Uterus (tissue), 4 donors: Measurements from ENCODE around the gene GABRR1. TPM values are rescaled to one million over a fixed set of nuclear protein-coding genes. Genes with fewer than 3 reads are reported as not detected.

Experiments
- DNase-seq, 2 donors: peaks; one replicate each; pipeline ENCODE4 v3.0.0-alpha.2; 2019 to 2020
- H3K27ac ChIP-seq, 2 donors: fragments of 200-600 bp; sonication (generic); 1 replicate in 1 of 2; 2 replicates in 1 of 2; pipeline ENCODE4 v1.5.1; 2016 to 2018
- H3K27me3 ChIP-seq, 2 donors: fragments of 200-600 bp; sonication (generic); one replicate each; pipeline ENCODE4 v1.5.1; 2018 to 2019; ENCODE audit warnings: control low read depth in 1 of 2
- H3K36me3 ChIP-seq, 2 donors: fragments of 200-600 bp; sonication (generic); one replicate each; pipeline ENCODE4 v1.5.1; 2019; ENCODE audit warnings: control low read depth in 1 of 2
- H3K4me1 ChIP-seq, 2 donors: fragments of 200-600 bp; sonication (generic); one replicate each; pipeline ENCODE4 v1.5.1; 2018 to 2019; ENCODE audit warnings: control low read depth in 1 of 2
- H3K4me3 ChIP-seq, 2 donors: fragments of 200-600 bp; sonication (generic); 1 replicate in 1 of 2; 2 replicates in 1 of 2; pipeline ENCODE4 v1.5.1; 2018 to 2019; ENCODE audit warnings: mild to moderate bottlenecking in 1 of 2
- H3K9me3 ChIP-seq, 2 donors: fragments of 200-600 bp; sonication (generic); one replicate each; pipeline ENCODE4 v1.5.1; 2019; ENCODE audit warnings: control low read depth in 1 of 2
- POLR2A ChIP-seq, 2 donors: fragments of 450-650 bp; IDR thresholded peaks; one replicate each; pipeline ENCODE4 v1.6.1; 2016; ENCODE audit warnings: antibody characterized with exemption in 2 of 2, mild to moderate bottlenecking in 1 of 2, moderate library complexity in 1 of 2
- intact Hi-C: fragments of 100-400 bp; cut with DNase I; formaldehyde crosslinking; loops from one replicate; pipeline ENCODE4 v1.15.1; 2023; ENCODE audit warnings: low total_unique reads
- total RNA-seq, 4 donors: library from RNA; depleted of rRNA in 3 of 4; stranded (reverse); fragments of >200 nt in 3 of 4; gene quantifications; one replicate each; pipeline versions ENCODE4 v1.1.0 to v1.2.4, GENCODE V29; 2014 to 2023
- TF ChIP-seq, protein P1 (sequence below), 4 experiments: fragments of 200-600 bp in 2 of 4; fragments of 450-650 bp in 2 of 4; sonication (generic) in 2 of 4; IDR thresholded peaks; one replicate each; pipeline ENCODE4 v1.5.1; 2016 to 2019; ENCODE audit warnings: antibody characterized with exemption in 4 of 4, mild to moderate bottlenecking in 2 of 4, moderate library complexity in 1 of 4
- donor health status: DM: yes; HTN: yes; CAD: no.

The GABRR1 gene
- total RNA-seq = under 1 TPM in 1 of 4 donors, not detected in 3; 0.69 TPM

- H3K36me3 ChIP-seq = no peaks in the 10 kb centered on the region
- intact Hi-C loops = no loop called here
- no peaks in the 10 kb centered on the region for H3K27me3 ChIP-seq
- no peak within 1 kb of the TSS for H3K27ac ChIP-seq
- no peak for DNase-seq
- H3K9me3 ChIP-seq = no peaks in the 10 kb centered on the region
- no peaks in the 10 kb centered on the region for H3K4me1 ChIP-seq
- no peak within 1 kb of the TSS for H3K4me3 ChIP-seq
- TF ChIP-seq, protein P1, sequence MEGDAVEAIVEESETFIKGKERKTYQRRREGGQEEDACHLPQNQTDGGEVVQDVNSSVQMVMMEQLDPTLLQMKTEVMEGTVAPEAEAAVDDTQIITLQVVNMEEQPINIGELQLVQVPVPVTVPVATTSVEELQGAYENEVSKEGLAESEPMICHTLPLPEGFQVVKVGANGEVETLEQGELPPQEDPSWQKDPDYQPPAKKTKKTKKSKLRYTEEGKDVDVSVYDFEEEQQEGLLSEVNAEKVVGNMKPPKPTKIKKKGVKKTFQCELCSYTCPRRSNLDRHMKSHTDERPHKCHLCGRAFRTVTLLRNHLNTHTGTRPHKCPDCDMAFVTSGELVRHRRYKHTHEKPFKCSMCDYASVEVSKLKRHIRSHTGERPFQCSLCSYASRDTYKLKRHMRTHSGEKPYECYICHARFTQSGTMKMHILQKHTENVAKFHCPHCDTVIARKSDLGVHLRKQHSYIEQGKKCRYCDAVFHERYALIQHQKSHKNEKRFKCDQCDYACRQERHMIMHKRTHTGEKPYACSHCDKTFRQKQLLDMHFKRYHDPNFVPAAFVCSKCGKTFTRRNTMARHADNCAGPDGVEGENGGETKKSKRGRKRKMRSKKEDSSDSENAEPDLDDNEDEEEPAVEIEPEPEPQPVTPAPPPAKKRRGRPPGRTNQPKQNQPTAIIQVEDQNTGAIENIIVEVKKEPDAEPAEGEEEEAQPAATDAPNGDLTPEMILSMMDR (IDR thresholded peaks at IDR 0.05) = no peak
- TF ChIP-seq POLR2A (IDR thresholded peaks at IDR 0.05) = no peak
These were observed at the start of gene GABRR1 for GRCh38 chr6:89217299-89217910. GABRR1 (minus strand) TSS chr6:89217358; CDS start chr6:89217322, 36 bp downstream.

DNA sequence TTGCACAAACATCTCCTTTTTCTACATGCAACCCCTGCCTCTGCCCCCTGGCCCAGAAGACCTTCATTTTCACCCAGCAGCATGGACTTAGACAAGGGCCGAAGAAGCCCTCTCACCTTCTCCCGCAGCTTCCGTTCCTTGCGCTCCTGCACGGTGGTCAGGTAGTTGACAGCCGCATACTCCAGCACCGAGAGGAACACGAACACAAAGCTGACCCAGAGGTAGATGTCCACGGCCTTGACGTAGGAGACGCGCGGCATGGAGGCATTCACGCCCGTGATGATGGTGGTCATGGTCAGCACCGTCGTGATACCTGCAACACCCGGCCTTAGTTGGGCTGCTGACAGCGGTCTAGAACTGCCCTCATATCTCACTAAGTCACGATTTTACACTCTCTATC is 47.1 kb upstream of the GABRR1 start:
- Histone ChIP-seq H3K27me3 (no peaks in the 10 kb centered on the region), H3K27ac (no peak overlapping the region), H3K4me1 (no peaks in the 10 kb centered on the region), H3K4me3 (no peak overlapping the region), H3K36me3 (no peaks in the 10 kb centered on the region), H3K9me3 (no peaks in the 10 kb centered on the region)
- TF ChIP-seq, protein P1 (IDR thresholded peaks at IDR 0.05) = no peak
- TF ChIP-seq POLR2A (IDR thresholded peaks at IDR 0.05) = no peak
- intact Hi-C loops = no loop called here
- no peak for DNase-seq

DNA sequence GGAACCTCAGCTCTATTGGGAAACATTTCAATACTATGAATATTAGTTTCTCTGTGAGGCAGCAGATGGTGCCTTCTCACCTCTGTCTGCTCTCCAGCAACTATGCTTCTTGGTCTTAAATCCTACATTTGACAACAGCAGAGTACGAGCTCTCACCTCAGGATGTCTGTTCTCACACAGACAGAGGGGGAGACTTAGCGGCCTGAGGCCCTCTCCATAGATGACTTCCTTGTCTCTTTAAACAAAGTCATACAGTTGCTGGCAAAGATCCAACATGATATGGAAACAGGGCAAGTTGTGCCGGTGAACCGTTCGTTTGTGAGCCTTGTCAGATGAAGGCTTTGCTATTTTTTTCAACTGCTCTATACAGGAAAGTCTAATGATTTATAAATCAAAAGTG is 43.7 kb upstream of the GABRR1 start:
- H3K27ac ChIP-seq = no peak overlapping the region
- TF ChIP-seq, protein P1 (IDR thresholded peaks at IDR 0.05) = no peak
- no peak for TF ChIP-seq POLR2A (IDR thresholded peaks at IDR 0.05)
- intact Hi-C loops = no loop called here

DNA sequence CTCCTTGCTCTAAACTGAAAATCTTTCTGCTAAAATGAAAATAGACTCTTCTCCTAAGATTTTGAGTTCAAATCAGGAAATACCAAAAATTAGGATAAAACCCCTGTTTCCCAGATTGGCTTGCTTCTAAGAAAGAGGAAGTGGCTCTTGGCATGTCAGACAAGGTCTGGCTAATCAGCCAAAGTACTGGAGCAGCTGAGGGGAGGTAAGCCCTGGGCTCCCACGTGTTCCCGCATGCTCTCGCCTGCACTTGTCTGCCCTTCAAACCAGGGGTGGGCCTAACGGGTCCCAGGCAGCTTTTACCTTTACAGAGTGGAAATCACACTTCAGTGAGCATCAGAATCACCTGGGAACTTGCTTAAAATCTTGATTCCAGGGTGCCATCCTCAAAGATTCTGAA is 43.2 kb upstream of the GABRR1 start:
- no peaks in the 10 kb centered on the region for H3K4me1 ChIP-seq
- H3K9me3 ChIP-seq = no peaks in the 10 kb centered on the region
- no peaks in the 10 kb centered on the region for H3K27me3 ChIP-seq
- no peaks in the 10 kb centered on the region for H3K36me3 ChIP-seq
- H3K4me3 ChIP-seq = no peak overlapping the region
- no peak for DNase-seq
- TF ChIP-seq POLR2A (IDR thresholded peaks at IDR 0.05) = no peak
- TF ChIP-seq, protein P1 (IDR thresholded peaks at IDR 0.05) = no peak
- intact Hi-C loops = no loop called here
- no peak overlapping the region for H3K27ac ChIP-seq

More for the DNA sequence above, 43.7 kb upstream of the GABRR1 start:
- Histone ChIP-seq H3K9me3 (no peaks in the 10 kb centered on the region), H3K27me3 (no peaks in the 10 kb centered on the region), H3K4me1 (no peaks in the 10 kb centered on the region), H3K36me3 (no peaks in the 10 kb centered on the region), H3K4me3 (no peak overlapping the region)
- DNase-seq = no peak

DNA sequence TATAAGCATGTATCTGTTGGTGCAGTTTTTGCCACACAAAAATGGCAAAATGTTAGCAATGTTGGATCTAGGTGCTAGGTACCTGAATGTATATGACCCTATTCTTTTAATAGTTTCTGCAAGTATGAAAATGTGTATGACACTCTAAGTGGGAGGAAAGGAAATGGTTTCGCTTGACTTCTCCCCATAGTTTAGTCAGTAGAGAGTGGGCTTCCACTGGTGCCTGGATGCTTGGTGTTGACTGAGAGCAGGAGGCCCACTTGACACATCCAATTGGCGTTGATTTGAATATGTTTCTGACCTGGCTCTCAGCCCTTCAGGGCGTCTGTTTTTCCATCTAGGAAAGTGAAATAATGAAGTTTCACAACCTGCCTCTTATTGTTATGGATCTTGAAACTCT is 41.8 kb upstream of the GABRR1 start:
- no peak for DNase-seq
- no peak overlapping the region for H3K4me3 ChIP-seq
- no peak overlapping the region for H3K27ac ChIP-seq
- H3K9me3 ChIP-seq = no peaks in the 10 kb centered on the region
- intact Hi-C loops = no loop called here
- no peak for TF ChIP-seq POLR2A (IDR thresholded peaks at IDR 0.05)
- TF ChIP-seq, protein P1 (IDR thresholded peaks at IDR 0.05) = no peak
- H3K4me1 ChIP-seq = no peaks in the 10 kb centered on the region
- no peaks in the 10 kb centered on the region for H3K36me3 ChIP-seq
- H3K27me3 ChIP-seq = no peaks in the 10 kb centered on the region
